OCI-LY3 (cell line): Measurements from ENCODE around the gene TRIO.

Experiments
- EZH2phosphoT487 ChIP-seq: fragments of 200-600 bp; shearing (Covaris generic); IDR thresholded peaks from 2 replicates; pipeline ENCODE4 v1.6.1; 2018; ENCODE audit warnings: antibody characterized with exemption, mixed run types, low read depth
- TF ChIP-seq, protein P1 (sequence below): fragments of 200-600, 300-600 bp; sonication (generic); IDR thresholded peaks from 2 replicates; pipeline ENCODE4 v1.5.1; 2014; ENCODE audit warnings: antibody characterized with exemption, low read length, low read depth

DNA sequence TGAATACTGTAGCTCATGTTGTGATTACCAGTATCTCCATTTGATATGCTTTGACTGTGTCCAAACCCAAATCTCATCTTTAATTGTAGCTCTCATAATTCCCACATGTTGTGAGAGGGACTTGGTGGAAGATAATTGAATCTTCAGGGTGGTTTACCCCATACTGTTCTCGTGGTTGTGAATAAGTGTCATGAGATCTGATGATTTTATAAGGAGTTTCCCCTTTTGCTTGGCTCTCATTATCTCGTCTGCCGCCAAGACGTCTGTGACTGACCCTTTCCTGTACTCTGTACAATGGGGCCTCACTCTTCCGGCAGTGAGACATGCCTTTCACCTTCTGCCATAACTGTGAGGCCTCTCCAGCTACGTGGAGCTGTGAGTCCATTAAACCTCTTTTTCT is 59.3 kb downstream of the TRIO start:
- TF ChIP-seq, protein P1, sequence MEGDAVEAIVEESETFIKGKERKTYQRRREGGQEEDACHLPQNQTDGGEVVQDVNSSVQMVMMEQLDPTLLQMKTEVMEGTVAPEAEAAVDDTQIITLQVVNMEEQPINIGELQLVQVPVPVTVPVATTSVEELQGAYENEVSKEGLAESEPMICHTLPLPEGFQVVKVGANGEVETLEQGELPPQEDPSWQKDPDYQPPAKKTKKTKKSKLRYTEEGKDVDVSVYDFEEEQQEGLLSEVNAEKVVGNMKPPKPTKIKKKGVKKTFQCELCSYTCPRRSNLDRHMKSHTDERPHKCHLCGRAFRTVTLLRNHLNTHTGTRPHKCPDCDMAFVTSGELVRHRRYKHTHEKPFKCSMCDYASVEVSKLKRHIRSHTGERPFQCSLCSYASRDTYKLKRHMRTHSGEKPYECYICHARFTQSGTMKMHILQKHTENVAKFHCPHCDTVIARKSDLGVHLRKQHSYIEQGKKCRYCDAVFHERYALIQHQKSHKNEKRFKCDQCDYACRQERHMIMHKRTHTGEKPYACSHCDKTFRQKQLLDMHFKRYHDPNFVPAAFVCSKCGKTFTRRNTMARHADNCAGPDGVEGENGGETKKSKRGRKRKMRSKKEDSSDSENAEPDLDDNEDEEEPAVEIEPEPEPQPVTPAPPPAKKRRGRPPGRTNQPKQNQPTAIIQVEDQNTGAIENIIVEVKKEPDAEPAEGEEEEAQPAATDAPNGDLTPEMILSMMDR: no peak
- TF ChIP-seq EZH2phosphoT487: no peak
